ENCODE results near the gene ZNF350.
"Not testable (repeated sequence)": the region's sequence is repeated elsewhere in the genome, so short reads cannot be mapped to it uniquely, and the experiment has no call there.

The ZNF350 gene

GRCh38 chr19:51986309-51987291 is at the start of gene ZNF350:
Gene ZNF350, minus strand, starts transcription at chr19:51986840. Its CDS starts 12,480 bp downstream, at chr19:51974360.
- DNase-seq: peak; percentile 98

GRCh38 chr19:52034051-52034728 is 47.5 kb upstream of the ZNF350 start:
- DNase-seq: no peak

- DNase-seq: peak; percentile 68
Observed at GRCh38 chr19:52028780-52029123, 42.1 kb upstream of the ZNF350 start.

GRCh38 chr19:52028027-52028779 is 41.6 kb upstream of the ZNF350 start, which contains the start of gene ZNF614:
Gene ZNF614, minus strand, starts transcription at chr19:52028379. Its CDS starts 2,634 bp downstream, at chr19:52025745.
- peak; percentile 82 for DNase-seq

GRCh38 chr19:52026255-52026990 is 39.8 kb upstream of the ZNF350 start:
- not testable (repeated sequence) for DNase-seq

GRCh38 chr19:52024478-52024877 is 37.8 kb upstream of the ZNF350 start:
- not testable (repeated sequence) for DNase-seq

GRCh38 chr19:52022193-52022592 is 35.6 kb upstream of the ZNF350 start:
- no peak for DNase-seq

GRCh38 chr19:52020506-52020905 is 33.9 kb upstream of the ZNF350 start:
- DNase-seq: no peak

GRCh38 chr19:52010674-52011073 is 24.0 kb upstream of the ZNF350 start:
- no peak for DNase-seq

GRCh38 chr19:52007806-52008557 is 21.3 kb upstream of the ZNF350 start, which contains the start of gene ZNF615:
Gene ZNF615, minus strand, starts transcription at chr19:52008211. Its CDS starts 4,500 bp downstream, at chr19:52003711.
- peak; percentile 92 for DNase-seq

GRCh38 chr19:52007451-52007805 is 20.8 kb upstream of the ZNF350 start:
- no peak for DNase-seq

GRCh38 chr19:51994048-51994644 is 7.5 kb upstream of the ZNF350 start:
- no peak for DNase-seq

- no peak for DNase-seq
Observed at GRCh38 chr19:51993422-51993821, 6.8 kb upstream of the ZNF350 start.

GRCh38 chr19:51983361-51983760 is 3.3 kb downstream of the ZNF350 start:
- DNase-seq: no peak

GRCh38 chr19:51980926-51981325 is 5.7 kb downstream of the ZNF350 start:
- not testable (repeated sequence) for DNase-seq

GRCh38 chr19:51980116-51980736 is 6.4 kb downstream of the ZNF350 start:
- no peak for DNase-seq

GRCh38 chr19:51978882-51979281 is 7.8 kb downstream of the ZNF350 start:
- no peak for DNase-seq

- no peak for DNase-seq
Observed at GRCh38 chr19:51977346-51977745, 9.3 kb downstream of the ZNF350 start.

GRCh38 chr19:51976852-51977251 is 9.8 kb downstream of the ZNF350 start:
- no peak for DNase-seq

- not testable (repeated sequence) for DNase-seq
Observed at GRCh38 chr19:51975787-51976186, 10.9 kb downstream of the ZNF350 start.

- DNase-seq: no peak
Observed at GRCh38 chr19:51971624-51972023, 15.0 kb downstream of the ZNF350 start.

All from KG1 (cell line).